ENCODE results near the gene ADCY9. TPM values are rescaled to one million over a fixed set of nuclear protein-coding genes. Genes with fewer than 3 reads are reported as not detected.
"Not testable (repeated sequence)": the region's sequence is repeated elsewhere in the genome, so short reads cannot be mapped to it uniquely, and the experiment has no call there.

Gene ADCY9
- total RNA-seq, 2 experiments from 2014 or later: 6.5 to 7.1 TPM

DNA sequence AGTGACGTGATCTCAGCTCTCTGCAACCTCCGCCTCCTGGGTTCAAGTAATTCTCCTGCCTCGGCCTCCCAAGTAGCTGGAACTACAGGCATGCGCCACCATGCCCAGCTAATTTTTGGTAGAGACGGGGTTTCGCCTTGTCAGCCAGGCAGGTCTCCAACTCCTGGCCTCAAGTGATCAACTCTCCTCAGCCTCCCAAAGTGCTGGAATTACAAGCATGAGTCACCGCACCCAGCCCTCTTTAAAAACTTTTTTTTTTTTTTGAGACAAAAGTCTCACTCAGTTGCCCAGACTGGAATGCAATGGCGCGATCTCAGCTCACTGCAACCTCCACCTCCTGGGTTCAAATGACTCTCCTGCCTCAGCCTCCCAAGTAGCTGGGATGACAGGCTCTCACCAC lies 43.1 kb downstream of the ADCY9 start:
- H3K27me3 Mint-ChIP-seq (ENCODE audit: low read depth); H3K36me3 Mint-ChIP-seq (ENCODE audit: low read depth); H3K27ac Mint-ChIP-seq; DNase-seq; H3K9me3 Mint-ChIP-seq; H3K4me3 Mint-ChIP-seq; intact Hi-C loops (cut with micrococcal nuclease); CTCF ChIA-PET: not testable (repeated sequence)
- H3K4me1 Mint-ChIP-seq (ENCODE audit: low read depth): peaks cover 15% of the 10 kb centered on the region

DNA sequence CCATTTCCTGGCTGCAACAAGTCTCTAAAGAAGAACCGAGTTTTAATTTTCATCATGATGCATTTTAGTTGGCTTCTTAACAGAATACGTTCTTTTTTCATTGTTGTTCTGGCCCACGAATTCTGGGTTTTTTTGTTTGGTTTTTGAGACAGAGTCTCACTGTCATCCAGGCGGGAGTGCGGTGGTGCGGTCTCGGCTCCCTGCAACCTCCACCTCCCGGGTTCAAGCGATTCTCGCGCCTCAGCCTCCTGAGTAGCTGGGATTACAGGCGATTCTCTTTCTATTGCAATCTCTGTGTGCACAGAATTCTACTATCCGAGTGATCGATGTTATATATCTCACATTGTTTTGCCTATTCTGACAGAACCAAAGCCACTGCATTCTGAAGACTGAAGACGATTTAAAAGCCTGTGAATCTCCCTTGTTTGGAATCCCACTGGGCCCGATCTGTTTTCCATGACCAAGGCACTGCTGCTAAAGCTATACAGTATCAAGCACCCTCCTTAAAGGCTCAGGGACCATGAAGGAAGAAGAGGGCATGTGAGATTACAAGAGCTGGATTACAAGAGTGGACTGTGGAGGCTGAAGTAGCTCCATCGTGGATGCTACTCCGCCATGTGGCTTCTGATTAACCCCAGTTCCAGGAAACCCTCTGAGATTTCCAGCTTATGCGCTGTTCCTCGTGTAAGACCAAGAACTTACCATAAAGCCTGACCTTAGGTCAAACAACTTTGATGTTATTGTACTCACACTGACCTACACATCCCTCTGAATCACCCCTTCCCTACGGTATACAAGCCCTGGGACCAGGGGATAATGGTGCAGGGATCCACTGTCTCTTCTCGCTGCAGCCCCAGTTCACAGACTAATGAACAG lies 44.3 kb downstream of the ADCY9 start:
- no peak for DNase-seq
- CTCF ChIA-PET: no interaction called here
- no peak overlapping the region for H3K4me3 Mint-ChIP-seq
- no peak overlapping the region for H3K27ac Mint-ChIP-seq
- no peaks in the 10 kb centered on the region for H3K36me3 Mint-ChIP-seq (ENCODE audit: low read depth)
- H3K27me3 Mint-ChIP-seq (ENCODE audit: low read depth): no peaks in the 10 kb centered on the region
- intact Hi-C loops (cut with micrococcal nuclease): no loop called here
- H3K4me1 Mint-ChIP-seq (ENCODE audit: low read depth): peaks cover 3% of the 10 kb centered on the region
- H3K9me3 Mint-ChIP-seq: no peaks in the 10 kb centered on the region

GRCh38 chr16:4070936-4071335 lies 45.3 kb downstream of the ADCY9 start:
- no peaks in the 10 kb centered on the region for H3K4me1 Mint-ChIP-seq (ENCODE audit: low read depth)
- no peaks in the 10 kb centered on the region for H3K9me3 Mint-ChIP-seq
- no peak for DNase-seq
- no peak overlapping the region for H3K27ac Mint-ChIP-seq
- H3K27me3 Mint-ChIP-seq (ENCODE audit: low read depth): no peaks in the 10 kb centered on the region
- H3K36me3 Mint-ChIP-seq (ENCODE audit: low read depth): no peaks in the 10 kb centered on the region
- CTCF ChIA-PET: no interaction called here
- no peak overlapping the region for H3K4me3 Mint-ChIP-seq
- intact Hi-C loops (cut with micrococcal nuclease): no loop called here

DNA sequence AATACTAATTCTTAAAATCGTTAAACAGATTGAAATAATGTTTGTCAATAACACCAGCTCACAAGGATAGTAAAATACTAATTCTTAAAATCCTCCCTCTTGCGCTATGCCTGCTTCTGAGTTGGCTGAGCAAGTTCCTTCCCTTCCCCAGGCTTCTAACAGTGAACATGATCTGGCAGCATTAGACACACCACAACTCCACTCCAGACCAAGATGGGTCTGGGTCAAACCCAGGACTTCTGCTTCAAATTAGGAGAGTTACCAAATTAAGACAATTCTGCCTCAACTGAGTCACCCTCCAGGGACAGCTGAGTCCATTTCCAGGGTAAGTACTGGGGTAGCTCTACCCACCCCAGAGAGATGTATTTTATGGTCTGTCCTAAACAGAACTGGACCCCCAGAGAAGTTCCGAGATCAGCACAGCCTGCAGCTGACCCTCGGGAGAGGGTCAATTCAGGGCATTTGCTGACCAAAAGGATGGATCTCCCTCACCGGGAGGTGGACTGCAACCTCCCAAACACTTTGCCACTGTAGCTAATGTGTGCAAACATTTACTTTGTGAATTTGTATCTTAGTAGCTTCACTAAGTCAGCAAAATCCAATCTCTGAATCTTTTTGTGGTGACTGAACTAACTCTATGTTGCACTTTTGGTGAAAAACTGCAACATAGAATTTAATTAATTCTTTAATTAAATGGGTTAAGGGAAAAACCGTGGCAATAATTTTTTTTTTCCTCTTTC lies 48.8 kb downstream of the ADCY9 start:
- Mint-ChIP-seq H3K36me3 (ENCODE audit: low read depth) (peaks cover 8% of the 10 kb centered on the region), H3K9me3 (peaks cover 9% of the 10 kb centered on the region), H3K4me3 (no peak overlapping the region), H3K27ac (no peak overlapping the region), H3K4me1 (ENCODE audit: low read depth) (peaks cover 11% of the 10 kb centered on the region), H3K27me3 (ENCODE audit: low read depth) (no peaks in the 10 kb centered on the region)
- intact Hi-C loops (cut with micrococcal nuclease): no loop called here
- CTCF ChIA-PET: interaction anchor here (1.0 kb wide), 1 partner anchor 26 kb away, joined by 3 read pairs; no protein-coding TSS in a partner anchor
- no peak for DNase-seq

DNA sequence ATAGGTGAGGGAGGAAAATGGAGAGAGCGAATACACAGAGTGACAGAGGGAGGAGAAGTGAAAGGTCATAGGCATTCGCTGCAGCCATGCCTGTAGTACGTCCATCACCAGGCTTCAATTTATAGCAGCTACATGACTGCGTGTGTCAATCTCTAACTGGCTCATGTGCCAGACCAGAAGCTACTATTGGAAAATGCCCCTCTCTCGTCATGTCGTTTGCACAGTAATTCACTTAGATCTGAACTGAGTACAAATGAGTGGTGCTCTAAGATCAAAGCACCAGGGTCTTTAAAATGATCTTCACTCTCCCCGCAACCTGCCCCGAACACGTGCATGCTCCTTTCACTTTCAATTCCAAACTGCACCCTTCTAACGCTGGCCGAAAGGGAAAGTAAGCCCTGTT lies 51.3 kb downstream of the ADCY9 start:
- CTCF ChIA-PET: no interaction called here
- peak; percentile 63 for DNase-seq
- no peaks in the 10 kb centered on the region for H3K27me3 Mint-ChIP-seq (ENCODE audit: low read depth)
- intact Hi-C loops (cut with micrococcal nuclease): loop anchor here (1.0 kb wide), 1 partner anchor 12 kb away; no protein-coding TSS in a partner anchor
- peak overlapping the region; percentile 75 for H3K4me3 Mint-ChIP-seq
- H3K9me3 Mint-ChIP-seq: peaks cover 28% of the 10 kb centered on the region
- peaks cover 21% of the 10 kb centered on the region for H3K36me3 Mint-ChIP-seq (ENCODE audit: low read depth)
- peaks cover 22% of the 10 kb centered on the region for H3K4me1 Mint-ChIP-seq (ENCODE audit: low read depth)
- peak overlapping the region; percentile 65 for H3K27ac Mint-ChIP-seq

DNA sequence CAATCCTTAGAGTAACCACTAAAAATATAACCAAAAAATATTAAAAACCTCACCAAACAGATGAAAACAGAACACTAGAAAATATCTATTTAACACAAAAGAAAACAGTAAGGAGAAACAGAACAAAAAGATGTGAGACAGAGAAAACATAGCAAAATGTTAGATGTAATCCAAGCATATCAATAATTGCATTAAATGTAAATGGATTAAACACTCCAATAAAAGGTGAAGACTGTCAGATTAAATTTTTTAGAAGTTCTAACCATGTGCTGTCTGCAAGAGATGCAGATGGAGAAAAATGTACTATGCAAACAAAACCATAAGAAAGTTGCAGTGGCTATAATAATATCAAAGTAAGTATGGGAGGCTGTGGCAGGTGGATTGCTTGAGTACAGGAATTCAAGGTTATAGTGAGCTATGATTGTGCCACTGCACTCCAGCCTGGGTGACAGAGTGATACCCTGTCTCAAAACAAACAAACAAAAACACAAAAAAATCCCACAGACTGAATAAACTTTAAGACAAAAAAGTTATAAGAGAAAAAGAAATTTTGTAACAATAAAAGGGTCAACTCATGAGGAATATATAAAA lies 53.9 kb downstream of the ADCY9 start:
- Mint-ChIP-seq H3K4me3 (no peak overlapping the region), H3K4me1 (ENCODE audit: low read depth) (peaks cover 29% of the 10 kb centered on the region), H3K9me3 (peaks cover 30% of the 10 kb centered on the region), H3K36me3 (ENCODE audit: low read depth) (peaks cover 24% of the 10 kb centered on the region), H3K27me3 (ENCODE audit: low read depth) (no peaks in the 10 kb centered on the region), H3K27ac (no peak overlapping the region)
- CTCF ChIA-PET: no interaction called here
- intact Hi-C loops (cut with micrococcal nuclease): no loop called here
- no peak for DNase-seq

DNA sequence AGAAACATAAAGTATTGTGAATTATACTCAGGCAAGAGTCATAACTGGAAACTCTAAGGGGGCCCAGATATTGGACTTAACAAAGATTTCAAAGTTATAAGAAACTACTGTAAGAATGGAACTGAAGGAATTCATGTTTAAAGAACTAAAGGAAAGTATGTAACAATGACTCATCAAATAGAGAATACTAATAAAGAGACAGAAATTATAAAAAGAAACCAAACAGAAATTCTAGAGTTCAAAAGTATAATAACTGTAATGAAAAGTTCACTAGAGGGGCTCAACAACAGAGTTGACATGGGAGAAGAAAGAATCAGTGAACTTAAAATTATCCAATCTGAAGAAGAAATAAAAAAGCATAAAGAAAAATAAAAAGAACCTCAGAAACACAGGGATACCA lies 55.4 kb downstream of the ADCY9 start:
- Mint-ChIP-seq H3K4me3 (no peak overlapping the region), H3K4me1 (ENCODE audit: low read depth) (peaks cover 29% of the 10 kb centered on the region), H3K9me3 (peaks cover 30% of the 10 kb centered on the region), H3K27ac (no peak overlapping the region), H3K36me3 (ENCODE audit: low read depth) (peaks cover 24% of the 10 kb centered on the region), H3K27me3 (ENCODE audit: low read depth) (no peaks in the 10 kb centered on the region)
- DNase-seq: no peak
- CTCF ChIA-PET: interaction anchor here (0.7 kb wide), 1 partner anchor 456 kb away, joined by 3 read pairs; no protein-coding TSS in a partner anchor
- intact Hi-C loops (cut with micrococcal nuclease): no loop called here

- intact Hi-C loops (cut with micrococcal nuclease): no loop called here
- H3K27me3 Mint-ChIP-seq (ENCODE audit: low read depth): no peaks in the 10 kb centered on the region
- no peak for DNase-seq
- peaks cover 22% of the 10 kb centered on the region for H3K36me3 Mint-ChIP-seq (ENCODE audit: low read depth)
- peaks cover 26% of the 10 kb centered on the region for H3K4me1 Mint-ChIP-seq (ENCODE audit: low read depth)
- CTCF ChIA-PET: no interaction called here
- H3K9me3 Mint-ChIP-seq: peaks cover 30% of the 10 kb centered on the region
- H3K4me3 Mint-ChIP-seq: no peak overlapping the region
- no peak overlapping the region for H3K27ac Mint-ChIP-seq
These were observed 56.2 kb downstream of the ADCY9 start for GRCh38 chr16:4060009-4060408.

- peaks cover 25% of the 10 kb centered on the region for H3K9me3 Mint-ChIP-seq
- H3K27ac Mint-ChIP-seq: no peak overlapping the region
- CTCF ChIA-PET: no interaction called here
- H3K27me3 Mint-ChIP-seq (ENCODE audit: low read depth): no peaks in the 10 kb centered on the region
- no peak overlapping the region for H3K4me3 Mint-ChIP-seq
- intact Hi-C loops (cut with micrococcal nuclease): no loop called here
- H3K36me3 Mint-ChIP-seq (ENCODE audit: low read depth): peaks cover 18% of the 10 kb centered on the region
- DNase-seq: no peak
- peaks cover 19% of the 10 kb centered on the region for H3K4me1 Mint-ChIP-seq (ENCODE audit: low read depth)
These were observed 57.9 kb downstream of the ADCY9 start for GRCh38 chr16:4058386-4058785.

GRCh38 chr16:4057439-4057877 lies 58.8 kb downstream of the ADCY9 start:
- intact Hi-C loops (cut with micrococcal nuclease): no loop called here
- no peak for DNase-seq
- CTCF ChIA-PET: no interaction called here
- H3K4me3 Mint-ChIP-seq: no peak overlapping the region
- H3K27me3 Mint-ChIP-seq (ENCODE audit: low read depth): peaks cover 4% of the 10 kb centered on the region
- H3K9me3 Mint-ChIP-seq: peaks cover 21% of the 10 kb centered on the region
- peaks cover 16% of the 10 kb centered on the region for H3K36me3 Mint-ChIP-seq (ENCODE audit: low read depth)
- no peak overlapping the region for H3K27ac Mint-ChIP-seq
- peaks cover 24% of the 10 kb centered on the region for H3K4me1 Mint-ChIP-seq (ENCODE audit: low read depth)

GRCh38 chr16:4056161-4057105 lies 59.8 kb downstream of the ADCY9 start:
- peaks cover 24% of the 10 kb centered on the region for H3K4me1 Mint-ChIP-seq (ENCODE audit: low read depth)
- no peak for DNase-seq
- intact Hi-C loops (cut with micrococcal nuclease): no loop called here
- CTCF ChIA-PET: no interaction called here
- no peak overlapping the region for H3K4me3 Mint-ChIP-seq
- no peak overlapping the region for H3K27ac Mint-ChIP-seq
- peaks cover 4% of the 10 kb centered on the region for H3K27me3 Mint-ChIP-seq (ENCODE audit: low read depth)
- peaks cover 11% of the 10 kb centered on the region for H3K36me3 Mint-ChIP-seq (ENCODE audit: low read depth)
- H3K9me3 Mint-ChIP-seq: peaks cover 13% of the 10 kb centered on the region

DNA sequence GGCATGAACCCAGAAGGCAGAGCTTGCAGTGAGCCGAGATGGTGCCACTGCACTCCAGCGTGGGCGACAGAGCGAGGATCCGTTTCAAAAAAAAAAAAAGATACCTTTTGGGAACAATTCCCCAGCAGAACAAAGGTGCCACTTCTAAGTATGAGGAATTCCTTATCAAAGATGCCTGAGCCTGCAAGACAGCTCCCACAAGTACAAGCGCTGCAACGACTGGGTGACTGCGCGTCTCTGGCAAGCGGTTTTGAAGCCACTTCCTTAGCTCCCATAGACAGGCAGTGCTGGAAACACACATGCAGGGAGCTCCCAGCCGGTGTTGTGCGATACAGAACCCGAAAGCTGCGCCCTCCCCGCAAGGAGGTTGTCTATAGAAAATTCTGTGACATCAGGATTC lies 60.5 kb downstream of the ADCY9 start:
- intact Hi-C loops (cut with micrococcal nuclease): no loop called here
- Mint-ChIP-seq H3K36me3 (ENCODE audit: low read depth) (peaks cover 5% of the 10 kb centered on the region), H3K4me3 (no peak overlapping the region), H3K27me3 (ENCODE audit: low read depth) (peaks cover 4% of the 10 kb centered on the region), H3K9me3 (peaks cover 6% of the 10 kb centered on the region), H3K27ac (no peak overlapping the region), H3K4me1 (ENCODE audit: low read depth) (peaks cover 21% of the 10 kb centered on the region)
- CTCF ChIA-PET: no interaction called here
- no peak for DNase-seq
